Epithelial cell of esophagus (primary cell): ENCODE data around the gene RFT1.

Experiments
- DNase-seq: peaks from one replicate; pipeline ENCODE4 v3.0.0; 2010; ENCODE audit warnings: low read depth
- H3K4me3 ChIP-seq: 2 replicates; pipeline ENCODE4 v1.5.1; 2011; ENCODE audit warnings: mild to moderate bottlenecking, low read length, control low read depth
- CTCF ChIP-seq: IDR thresholded peaks from 2 replicates; pipeline ENCODE4 v1.5.1; 2011; ENCODE audit warnings: low read depth, mild to moderate bottlenecking, low read length, control low read depth, inconsistent platforms; ENCODE audit not compliant: insufficient read depth; ENCODE audit errors: missing control alignments

The RFT1 gene

GRCh38 chr3:53038679-53039375 lies 91.4 kb downstream of the RFT1 start:
- no peak for TF ChIP-seq CTCF
- peak; percentile 16 for DNase-seq
- H3K4me3 ChIP-seq, result no peak overlapping the region
